T-helper 1 cell (primary cell): ENCODE data around the gene CEP162.
"Not testable (repeated sequence)": the region's sequence is repeated elsewhere in the genome, so short reads cannot be mapped to it uniquely, and the experiment has no call there.

Source experiments
- DNase-seq, 5 donors: peaks; one replicate each; pipeline ENCODE4 v3.0.0-alpha.2; 2012 to 2020

CEP162 gene

GRCh38 chr6:84223608-84224007 lies 3.8 kb downstream of the CEP162 start:
- not testable (repeated sequence) for DNase-seq

- no peak for DNase-seq
Observed at GRCh38 chr6:84222426-84222825, 5.0 kb downstream of the CEP162 start.

- DNase-seq: no peak
Observed at GRCh38 chr6:84220809-84221409, 6.5 kb downstream of the CEP162 start.

GRCh38 chr6:84218091-84218490 lies 9.4 kb downstream of the CEP162 start:
- no peak for DNase-seq

GRCh38 chr6:84213217-84213616 lies 14.2 kb downstream of the CEP162 start:
- DNase-seq: no peak

GRCh38 chr6:84204011-84204410 lies 23.4 kb downstream of the CEP162 start:
- DNase-seq: no peak

- not testable (repeated sequence) for DNase-seq
Observed at GRCh38 chr6:84199987-84200386, 27.5 kb downstream of the CEP162 start.

- no peak for DNase-seq
Observed at GRCh38 chr6:84197708-84198107, 29.7 kb downstream of the CEP162 start.

- DNase-seq: no peak
Observed at GRCh38 chr6:84193114-84193708, 34.2 kb downstream of the CEP162 start.

GRCh38 chr6:84191802-84192201 lies 35.6 kb downstream of the CEP162 start:
- no peak for DNase-seq

GRCh38 chr6:84189356-84189755 lies 38.1 kb downstream of the CEP162 start:
- DNase-seq: not testable (repeated sequence)

- no peak for DNase-seq
Observed at GRCh38 chr6:84183430-84183829, 44.0 kb downstream of the CEP162 start.

- no peak for DNase-seq
Observed at GRCh38 chr6:84182001-84182400, 45.4 kb downstream of the CEP162 start.

GRCh38 chr6:84177241-84177640 lies 50.2 kb downstream of the CEP162 start:
- DNase-seq: no peak

GRCh38 chr6:84172574-84172973 lies 54.9 kb downstream of the CEP162 start:
- DNase-seq: no peak

GRCh38 chr6:84172080-84172479 lies 55.4 kb downstream of the CEP162 start:
- no peak for DNase-seq

- no peak for DNase-seq
Observed at GRCh38 chr6:84167457-84167856, 60.0 kb downstream of the CEP162 start.

- no peak for DNase-seq
Observed at GRCh38 chr6:84166395-84166794, 61.0 kb downstream of the CEP162 start.

GRCh38 chr6:84164328-84164727 lies 63.1 kb downstream of the CEP162 start:
- not testable (repeated sequence) for DNase-seq

GRCh38 chr6:84161190-84161589 lies 66.3 kb downstream of the CEP162 start:
- DNase-seq: no peak

GRCh38 chr6:84156306-84156705 lies 71.1 kb downstream of the CEP162 start:
- DNase-seq: no peak

GRCh38 chr6:84151669-84152068 lies 75.8 kb downstream of the CEP162 start:
- no peak for DNase-seq

GRCh38 chr6:84150705-84151104 lies 76.7 kb downstream of the CEP162 start:
- peak in 1 of 5 donors; percentile 24 for DNase-seq

- DNase-seq: no peak
Observed at GRCh38 chr6:84141521-84141920, 85.9 kb downstream of the CEP162 start.

- DNase-seq: no peak
Observed at GRCh38 chr6:84139311-84139710, 88.1 kb downstream of the CEP162 start.
